HS-27A (cell line): ENCODE results near the gene GALNT3.

Experiments used
- DNase-seq: peaks from one replicate; pipeline ENCODE4 v3.0.0-alpha.2; 2012; ENCODE audit warnings: low read depth, missing footprints

Gene GALNT3

DNA sequence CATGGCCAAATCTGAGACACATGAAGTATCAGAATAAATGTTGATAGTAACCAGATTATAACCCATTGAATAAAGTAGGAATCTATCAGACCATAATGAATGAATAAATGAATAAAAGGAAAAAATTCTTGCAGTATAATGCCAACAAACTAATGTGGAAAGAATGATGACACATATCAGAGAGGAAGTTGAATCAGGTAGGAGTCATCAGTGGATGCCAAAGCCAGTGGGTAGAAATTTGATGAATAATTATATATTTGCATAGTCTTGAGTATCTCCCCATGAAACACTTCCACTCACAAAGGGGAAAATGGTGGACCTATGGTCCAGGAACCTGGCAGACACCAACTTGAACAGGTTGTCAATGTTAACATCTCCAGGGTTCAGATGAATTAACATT, 68.6 kb downstream of the GALNT3 start:
- DNase-seq: peak; percentile 46

DNA sequence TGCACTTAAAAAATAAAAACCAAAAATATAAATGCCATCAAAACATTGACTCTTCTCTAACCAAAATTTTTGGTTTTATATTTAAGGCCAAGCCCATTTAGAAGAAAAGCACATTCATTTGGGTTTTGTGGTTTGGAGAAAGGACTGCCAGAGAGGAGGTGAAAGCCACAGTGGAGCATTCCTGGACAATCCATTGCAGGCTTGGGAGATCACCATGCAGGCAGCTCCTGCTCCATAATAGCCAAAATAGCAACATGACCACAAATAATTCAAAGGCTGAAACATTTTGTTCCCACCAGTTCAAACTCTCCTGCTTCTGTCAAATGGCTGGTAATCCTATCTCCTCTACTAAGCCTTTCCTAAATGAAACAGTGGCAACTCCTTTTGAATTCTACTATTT, 73.5 kb downstream of the GALNT3 start:
- DNase-seq: peak; percentile 29

DNA sequence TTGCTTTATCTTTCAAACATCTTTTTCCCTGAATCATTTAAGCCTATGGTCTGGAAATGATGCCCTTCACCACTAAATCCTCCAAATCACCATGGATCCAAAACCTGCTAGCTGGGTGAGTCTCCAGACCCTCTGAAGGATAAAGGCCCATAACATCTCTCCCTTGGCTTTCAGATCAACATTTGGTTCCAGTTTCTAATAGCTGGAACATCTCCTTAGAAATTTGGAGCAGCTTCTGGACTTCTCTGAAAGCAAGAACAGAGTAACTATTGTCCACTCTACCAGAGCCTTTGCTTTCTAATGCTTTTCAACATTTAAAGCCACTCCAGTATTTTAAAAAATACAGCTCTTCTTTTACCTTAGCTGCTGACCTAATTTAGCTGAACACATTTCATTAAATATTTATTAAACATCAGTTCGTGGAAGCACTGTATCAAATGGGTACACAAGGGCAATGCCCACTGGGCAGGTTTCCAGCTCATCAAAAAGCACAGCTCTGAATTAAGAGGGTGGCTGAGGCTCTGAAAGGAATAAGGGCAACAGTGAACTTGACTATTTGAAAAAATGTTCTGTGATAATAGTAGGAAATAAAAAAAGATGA, 75.3 kb downstream of the GALNT3 start:
- no peak for DNase-seq

DNA sequence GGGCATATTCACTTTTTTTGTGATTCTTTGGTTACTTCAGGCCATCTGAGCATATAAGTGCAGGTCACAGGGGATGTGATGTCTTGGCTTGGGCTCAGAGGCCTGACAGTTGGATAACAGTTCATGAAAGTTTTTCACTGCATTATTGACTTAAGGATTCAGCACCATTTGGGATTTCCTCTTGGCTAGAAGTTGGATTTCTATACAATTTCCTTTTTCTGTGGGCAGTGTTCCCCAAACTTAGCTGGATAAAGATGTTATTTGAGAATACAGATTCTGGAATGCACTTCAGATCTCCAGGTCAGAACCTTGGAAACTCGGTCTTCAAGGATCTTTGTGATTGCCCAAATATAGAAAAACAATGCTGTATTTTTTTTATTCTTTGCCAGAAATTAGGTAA, 78.0 kb downstream of the GALNT3 start:
- no peak for DNase-seq

DNA sequence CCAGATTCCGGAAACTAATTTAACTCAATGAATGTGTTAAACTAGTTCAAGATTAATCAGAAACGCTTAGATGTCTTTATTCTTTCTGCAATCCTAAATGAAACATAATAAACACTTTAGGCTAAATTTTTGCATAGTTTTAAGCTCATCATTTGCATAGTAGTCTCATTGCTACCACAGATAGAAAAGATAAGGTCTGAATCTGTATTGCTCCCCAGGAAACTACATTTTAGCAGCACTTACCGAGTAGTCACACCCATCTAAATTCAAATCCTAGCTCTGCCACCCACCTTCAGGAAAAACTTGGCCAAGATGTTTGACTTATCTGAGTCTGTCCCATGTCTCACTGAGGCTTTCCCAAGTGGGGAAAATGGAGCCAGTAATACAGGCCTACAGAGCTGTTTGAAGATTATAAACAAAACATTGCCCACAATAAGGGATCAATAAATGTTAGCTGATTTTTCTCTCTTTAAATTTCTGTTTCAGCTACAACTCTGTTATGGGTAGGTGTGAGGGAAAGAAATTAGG, 87.0 kb downstream of the GALNT3 start:
- no peak for DNase-seq

DNA sequence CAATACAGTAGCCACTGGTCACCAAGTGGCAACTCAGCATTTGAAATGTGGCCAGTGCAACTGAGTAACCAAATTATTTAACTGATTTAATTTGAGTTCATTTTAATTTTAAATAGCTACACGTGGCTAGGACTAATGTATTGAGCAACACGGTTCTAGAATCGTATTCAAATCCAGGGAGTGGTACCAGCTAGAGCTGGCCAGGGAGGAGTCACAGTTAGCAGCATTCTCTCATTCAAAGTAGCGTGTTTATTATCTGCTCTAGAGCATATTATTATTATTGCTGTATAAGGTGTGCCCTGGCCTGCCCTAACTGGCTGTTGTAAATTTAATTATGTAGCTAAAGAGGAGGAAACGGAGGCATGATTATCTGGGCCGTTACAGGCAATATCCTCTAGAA, 92.9 kb downstream of the GALNT3 start:
- no peak for DNase-seq

DNA sequence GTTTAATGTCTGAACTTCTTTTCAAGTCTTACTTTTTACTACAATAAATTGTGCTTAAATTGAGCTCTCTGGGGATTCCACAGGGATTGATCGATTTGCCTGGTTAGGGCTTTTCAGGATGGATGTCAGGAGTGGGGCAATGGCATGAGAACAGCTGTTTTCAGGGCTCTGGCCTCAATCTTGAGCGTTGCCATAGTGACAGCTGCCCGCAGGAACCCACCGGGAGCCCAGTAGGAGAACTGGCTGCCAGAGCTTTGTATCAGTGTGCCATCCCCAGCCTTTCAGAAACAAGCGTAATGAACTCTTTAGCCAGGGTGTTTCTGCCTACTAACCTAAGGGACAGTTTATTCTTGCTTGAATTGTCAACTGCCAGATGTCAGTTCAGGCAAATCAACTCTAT, 93.5 kb downstream of the GALNT3 start:
- no peak for DNase-seq

DNA sequence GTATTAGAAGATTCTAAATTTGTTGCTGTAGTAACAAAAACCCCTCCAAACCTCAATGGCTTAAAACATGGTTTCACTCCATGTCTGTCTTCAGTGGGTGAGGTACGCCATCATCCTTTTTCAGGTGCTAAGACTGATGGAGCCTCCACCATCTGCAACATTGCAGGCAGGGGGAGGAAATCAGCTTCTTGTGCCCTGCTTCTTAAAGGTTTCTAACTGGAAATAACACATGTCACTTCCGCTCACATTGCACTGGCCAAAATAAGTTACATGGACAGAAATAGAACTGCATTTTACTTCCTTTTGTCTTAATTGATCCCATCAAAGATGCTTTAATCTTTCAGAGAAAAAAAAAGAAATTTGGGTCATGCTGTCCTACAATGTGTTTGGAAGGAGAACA, 94.1 kb downstream of the GALNT3 start:
- no peak for DNase-seq

DNA sequence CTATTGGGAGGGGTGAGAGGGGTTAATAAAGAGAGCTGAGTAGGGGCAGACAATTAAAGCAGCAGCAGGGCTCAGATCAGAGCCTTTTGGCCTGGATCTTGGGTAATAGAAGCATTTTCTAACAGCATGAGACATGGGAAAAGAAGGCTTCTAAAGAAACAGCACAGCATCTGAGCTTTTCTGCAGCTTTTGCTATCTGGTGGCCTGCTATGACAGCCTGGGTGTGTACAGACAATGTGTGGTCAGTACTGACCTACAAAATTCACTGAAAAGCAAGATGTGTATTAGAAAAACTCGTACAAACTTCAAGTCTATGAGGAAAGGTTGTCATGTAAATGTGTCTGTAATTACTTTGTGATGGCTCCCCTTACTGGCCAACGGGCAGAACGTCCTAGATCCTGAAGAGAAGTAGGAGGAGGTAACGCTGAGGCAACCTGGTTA, 95.6 kb downstream of the GALNT3 start:
- no peak for DNase-seq

DNA sequence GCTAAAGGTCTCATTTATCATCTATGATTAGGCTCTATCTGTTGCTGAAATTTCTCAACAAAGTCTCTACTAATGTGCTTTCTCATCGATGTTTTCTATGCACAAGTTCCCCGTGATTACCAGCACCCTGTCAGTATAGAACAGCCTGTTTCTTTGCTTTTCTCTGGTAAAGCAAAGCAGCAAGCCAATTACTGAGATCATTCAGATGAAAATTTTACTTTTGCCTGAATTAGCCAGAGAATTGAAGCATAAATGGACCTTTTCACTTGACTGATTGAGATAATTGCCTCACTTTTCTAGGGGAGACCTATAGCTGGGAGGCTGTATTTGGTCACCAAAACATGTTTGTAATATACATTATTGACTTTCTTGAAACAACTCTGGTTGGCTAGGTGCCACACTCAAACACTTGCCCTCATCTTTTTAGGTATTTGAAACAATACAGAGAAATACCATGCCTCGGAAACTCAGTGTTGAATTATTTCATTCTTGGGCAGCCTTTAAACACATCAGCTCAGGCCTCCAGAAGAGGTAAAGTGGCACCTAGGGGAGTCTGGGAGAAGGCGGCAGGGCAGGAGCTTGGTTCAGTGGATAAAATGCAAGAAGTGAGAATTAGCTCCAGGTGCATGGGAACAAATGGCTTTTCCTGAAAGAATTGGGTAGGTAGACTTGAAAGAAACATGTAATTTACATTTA, 96.2 kb downstream of the GALNT3 start:
- no peak for DNase-seq
